IPS DF 19.7 (cell line): Measurements from ENCODE around the gene LRFN4.

ENCODE experiments used
- DNase-seq: peaks from one replicate; pipeline ENCODE4 v3.0.0-alpha.2; 2013; ENCODE audit warnings: low read depth, low spot score

The LRFN4 gene

DNA sequence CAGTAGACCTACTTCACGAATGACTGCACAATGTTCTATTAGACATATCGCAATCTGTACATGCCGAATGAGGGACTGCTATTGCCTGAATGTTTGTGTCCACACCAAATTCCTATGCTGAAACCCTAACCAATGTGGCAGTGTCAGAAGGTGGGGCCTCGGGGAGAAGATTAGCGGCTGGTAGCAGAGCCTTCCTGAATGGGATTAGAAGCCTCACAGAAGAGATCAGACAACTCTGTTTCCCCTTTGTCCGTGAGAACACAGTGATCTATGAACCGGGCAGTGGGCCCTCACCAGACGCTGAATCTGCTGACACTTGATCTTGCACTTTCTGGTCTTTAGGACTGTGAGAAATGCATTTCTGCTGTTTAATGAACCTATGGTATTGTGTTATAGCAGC, 33.1 kb downstream of the LRFN4 start:
- no peak for DNase-seq

DNA sequence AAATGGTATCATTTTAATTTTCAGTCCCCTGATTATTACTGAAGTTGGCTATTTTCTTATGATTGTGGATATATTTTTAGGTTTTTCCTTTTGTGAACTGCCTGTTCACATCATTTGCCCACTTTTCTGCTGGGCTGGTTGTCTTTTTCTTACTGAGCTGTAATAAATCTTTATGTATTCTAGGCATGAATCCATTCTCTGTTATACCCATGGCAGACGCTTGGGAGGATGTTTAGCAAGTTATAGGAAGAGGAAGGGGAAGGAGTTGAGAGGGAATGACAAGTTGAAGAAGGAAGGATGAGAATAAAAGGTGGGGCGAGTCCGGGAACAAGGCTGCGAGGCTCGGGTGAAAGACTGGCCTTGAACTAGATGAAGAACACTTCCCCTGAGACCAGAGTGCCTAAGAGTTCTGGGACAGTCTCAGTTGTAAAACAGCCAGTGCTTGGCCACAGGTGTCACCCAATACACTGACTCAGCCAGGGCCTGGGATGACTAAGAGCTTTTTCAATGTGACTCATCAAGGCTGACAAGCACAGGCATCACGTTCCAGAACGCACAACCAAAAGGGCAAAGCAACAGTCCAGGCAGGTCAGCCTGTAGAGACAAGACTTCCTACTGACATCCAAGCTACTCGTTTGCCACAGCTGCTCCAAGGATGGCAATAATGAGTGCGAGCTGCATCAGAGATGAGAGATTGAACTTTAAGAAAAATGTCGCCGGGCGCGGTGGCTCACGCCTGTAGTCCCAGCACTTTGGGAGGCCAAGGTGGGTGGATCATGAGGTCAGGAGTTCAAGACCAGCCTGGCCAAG, 35.2 kb downstream of the LRFN4 start:
- no peak for DNase-seq

DNA sequence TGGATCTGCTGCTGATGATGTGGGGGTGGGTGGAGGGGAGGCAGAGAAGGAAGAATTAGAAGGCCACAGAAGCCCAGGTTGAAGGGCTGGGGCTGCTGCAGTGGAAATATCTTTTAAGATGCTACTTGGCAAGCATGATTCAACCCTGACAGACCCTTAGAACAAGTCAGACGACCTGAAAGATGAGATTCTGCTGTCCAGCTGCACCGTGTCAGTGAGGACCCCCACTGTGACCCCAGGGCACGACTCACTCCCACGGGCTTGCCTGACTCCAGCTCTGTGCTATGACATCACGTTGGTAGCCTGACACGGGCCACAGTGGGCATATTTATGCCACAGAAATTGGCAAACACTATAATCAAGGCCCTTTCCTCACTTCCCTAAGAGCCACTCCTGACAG, 36.0 kb downstream of the LRFN4 start:
- no peak for DNase-seq

DNA sequence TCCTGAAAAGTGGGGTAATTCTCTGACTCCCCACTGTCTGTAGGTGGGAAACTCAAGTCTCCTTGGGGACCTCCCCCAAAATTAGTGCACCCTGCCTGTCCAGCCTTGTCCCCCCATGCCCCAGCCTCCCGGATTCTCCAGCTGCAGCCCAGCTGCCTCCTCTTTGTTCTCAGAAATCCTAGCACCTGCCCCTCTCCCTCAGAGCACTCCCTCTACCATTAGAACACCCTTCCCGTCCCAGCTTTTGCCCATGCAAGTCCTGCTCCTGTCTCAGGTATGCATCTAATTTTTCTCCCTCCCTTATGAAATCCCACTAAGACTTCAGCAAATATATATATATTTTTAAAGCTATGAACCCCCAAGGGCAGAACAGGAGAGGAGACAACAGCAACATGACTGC, 37.3 kb downstream of the LRFN4 start:
- DNase-seq, result no peak

DNA sequence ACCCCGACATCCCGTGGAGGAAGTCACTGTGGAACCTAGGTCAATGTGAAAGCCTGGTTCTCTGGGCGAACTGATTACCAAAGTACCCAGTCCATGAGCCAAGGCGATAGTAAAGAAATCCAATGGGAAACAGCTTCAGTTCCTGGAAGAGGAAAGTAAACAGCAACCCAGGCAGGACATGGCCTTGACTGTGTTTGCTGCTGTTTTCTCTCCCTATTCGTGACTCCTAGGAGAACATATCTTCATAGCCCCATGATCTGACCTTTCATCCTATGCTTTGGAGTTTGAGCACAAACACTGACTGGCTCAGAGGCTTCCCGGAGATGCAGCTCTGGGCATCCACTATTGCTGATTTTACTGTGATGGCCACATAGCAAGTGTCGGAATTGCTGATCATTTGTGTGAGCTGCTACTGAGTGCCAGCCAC, 45.1 kb downstream of the LRFN4 start:
- no peak for DNase-seq

DNA sequence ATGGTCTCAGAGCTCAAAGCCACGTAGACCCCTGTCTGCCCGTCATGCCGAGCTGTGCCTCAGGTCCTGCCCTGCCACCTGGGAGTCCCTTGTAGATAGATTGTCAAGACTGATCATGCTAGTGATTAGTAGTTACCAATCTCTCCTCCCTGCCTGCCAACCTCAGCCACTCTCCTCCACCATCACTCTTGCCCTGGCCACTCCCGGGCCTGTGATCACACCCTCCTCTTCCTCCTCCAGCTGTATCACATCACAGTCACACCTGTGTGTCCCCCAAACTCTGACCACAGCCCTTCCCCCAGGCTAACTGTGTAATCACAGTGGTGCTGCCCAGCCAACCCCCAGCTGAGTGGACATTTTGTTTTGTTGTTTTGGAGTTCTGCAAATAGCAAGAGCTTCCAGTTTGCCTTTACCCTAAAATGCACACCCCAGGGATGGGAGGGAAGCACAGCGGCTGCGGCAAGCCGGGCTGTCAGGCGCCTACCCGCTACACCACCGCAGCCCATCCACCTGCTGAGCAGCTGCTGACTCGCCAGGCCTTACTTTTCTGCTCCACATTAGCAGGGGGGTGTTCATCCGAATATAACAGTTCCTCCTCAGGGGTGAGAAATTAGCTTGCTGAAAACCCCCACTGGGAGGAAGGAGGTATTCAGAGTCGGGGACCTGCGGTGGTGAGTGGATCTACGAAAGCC, 45.8 kb downstream of the LRFN4 start:
- no peak for DNase-seq

DNA sequence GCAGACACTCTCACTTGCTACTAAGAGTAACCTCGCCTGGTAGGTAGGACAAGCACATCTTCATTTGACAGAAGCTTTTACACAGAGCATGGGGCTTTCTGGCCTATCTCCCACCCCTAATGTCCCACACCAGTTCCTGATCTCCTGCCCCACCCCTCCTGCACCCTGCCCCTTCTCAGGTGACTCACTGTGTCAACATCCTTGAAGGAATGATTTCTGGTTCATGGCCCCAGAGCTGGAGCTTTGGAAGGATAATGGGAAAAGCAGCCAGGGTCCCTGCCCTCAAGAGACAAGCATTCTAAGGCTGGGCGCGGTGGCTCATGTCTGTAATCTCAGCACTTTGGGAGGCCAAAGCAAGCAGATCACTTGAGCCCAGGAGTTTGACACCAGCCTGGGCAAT, 47.2 kb downstream of the LRFN4 start:
- no peak for DNase-seq

DNA sequence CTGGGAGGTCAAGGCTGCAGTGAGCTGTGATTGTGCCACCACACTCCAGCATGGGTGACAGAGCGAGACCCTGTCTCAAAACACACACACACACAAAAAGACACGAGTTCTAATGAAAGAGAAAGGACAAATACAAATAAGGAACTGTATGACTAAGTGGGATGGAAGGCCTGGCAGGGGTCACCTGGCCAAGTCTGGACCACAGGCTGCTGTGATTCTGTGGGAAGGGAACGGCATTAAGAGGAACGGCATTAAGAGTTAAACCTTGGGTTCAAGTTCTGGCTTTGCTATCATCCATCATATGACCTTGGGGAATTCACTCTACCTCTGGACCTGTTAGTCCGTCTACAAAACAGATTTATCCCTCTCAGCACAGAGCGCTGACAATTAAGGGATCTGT, 47.7 kb downstream of the LRFN4 start:
- no peak for DNase-seq

DNA sequence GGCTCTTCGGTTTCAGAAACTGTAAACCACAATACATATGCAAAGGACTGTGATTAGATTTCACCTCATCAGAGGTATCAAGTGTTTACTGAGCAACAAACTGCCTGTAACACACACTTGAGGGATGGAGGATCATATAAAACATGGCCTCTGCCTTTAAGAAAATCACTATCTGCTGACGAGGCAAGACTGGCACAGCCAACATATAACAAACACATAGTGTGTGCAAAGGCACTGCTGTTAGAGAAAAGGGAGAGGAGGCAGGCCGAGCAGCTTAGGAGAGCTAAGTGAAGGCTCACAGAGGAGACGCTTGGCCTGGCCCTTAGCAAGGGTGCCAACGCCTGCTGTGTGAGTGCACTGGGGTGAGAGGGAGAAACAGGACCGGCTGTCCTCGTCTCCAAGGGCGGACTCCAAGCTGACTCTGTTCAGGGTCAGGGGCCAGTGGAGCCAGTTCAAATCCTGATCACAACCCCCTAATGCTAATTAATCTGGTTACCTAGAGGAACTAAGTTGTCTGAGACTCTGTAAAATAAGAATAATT, 48.2 kb downstream of the LRFN4 start:
- DNase-seq, result no peak

DNA sequence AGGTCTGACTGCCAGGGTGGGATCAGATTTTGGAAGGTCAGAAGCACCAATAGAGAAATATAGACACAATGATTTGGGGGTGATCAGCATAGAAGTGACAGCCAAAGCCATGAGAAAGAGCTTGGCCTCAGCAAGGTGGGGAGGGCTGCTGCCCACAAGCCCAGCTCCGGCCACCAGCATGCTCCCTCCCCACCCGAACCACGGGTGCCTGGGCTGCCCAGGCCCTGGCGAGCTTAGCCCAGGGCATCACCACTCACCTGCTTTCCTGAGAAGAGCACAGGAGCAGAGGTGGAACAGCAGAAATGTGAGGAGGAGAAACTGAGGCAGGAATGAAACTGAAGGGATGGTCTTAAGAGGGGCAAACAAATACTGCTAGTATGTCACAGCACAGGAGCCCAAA, 48.8 kb downstream of the LRFN4 start:
- no peak for DNase-seq

DNA sequence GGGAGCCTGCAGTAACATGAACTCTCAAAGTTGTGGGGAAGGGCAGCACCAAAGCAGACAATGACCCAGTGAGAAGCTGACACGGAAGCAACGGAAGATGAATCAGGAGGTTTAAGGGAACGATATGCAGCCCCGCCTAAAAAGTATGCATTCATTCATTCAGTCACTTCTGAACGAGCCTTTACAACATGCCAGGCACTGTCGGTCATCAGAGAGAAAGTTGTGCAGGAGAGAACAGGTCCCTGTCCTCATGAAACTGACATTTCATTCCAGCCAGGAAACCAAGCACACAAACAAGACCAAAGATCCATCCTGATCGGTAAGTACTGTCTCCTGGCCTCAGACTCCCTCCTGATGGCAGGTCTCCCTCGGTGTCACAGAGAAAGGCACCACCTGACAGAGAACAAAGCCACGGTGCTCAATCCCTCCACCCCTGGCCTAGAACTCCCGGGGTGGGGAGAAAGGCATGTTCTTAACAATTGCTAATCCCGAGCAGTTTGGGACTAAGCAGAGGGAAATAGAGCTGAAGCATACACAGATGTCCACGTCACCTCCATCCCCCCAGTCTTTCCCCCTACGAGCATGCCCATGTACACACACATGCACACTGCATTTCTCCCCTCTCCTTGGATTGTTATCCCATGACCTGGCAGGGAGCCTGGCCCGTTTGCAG, 49.3 kb downstream of the LRFN4 start:
- no peak for DNase-seq

DNA sequence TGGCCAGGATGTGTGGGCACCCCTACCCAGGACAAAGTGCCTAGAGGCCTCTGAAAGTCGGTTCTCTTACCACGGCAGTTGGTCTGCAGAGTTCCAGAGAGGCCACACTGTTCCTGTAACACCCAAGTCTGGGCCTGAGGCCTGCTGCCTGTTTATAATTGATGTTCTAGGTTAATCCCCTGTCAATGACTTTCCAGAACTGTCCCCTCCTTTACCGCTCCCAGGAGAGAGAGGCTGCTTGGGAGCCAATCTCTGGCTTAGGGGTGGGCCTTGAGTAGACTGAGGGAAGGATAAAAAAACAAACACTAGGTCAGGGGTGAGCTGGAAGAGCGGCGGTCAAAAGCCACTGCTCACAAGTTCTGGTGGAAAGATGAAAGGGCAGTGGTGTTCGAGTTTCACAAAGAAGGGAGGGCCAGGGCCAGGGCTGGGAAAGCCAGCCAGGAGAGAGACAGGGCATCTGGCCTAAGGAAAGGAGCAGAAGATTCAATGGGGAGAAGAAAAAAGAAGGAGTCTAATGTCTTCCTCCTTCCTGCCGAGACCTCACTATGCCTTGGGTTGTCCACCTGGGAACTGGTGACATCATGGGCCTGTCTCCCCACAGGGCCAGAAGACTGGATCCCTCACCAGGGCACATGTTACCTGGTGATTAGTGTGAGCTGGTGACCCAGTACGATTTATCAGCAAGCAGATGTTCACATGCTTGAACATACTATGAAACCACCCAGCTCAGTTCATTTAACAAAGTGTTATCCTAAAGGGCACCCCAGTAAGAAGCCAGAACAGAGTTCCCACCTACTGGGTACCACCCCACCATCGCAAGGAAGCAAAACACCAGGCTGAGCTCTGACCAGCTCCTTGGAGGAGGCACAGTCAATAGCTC, 51.1 kb downstream of the LRFN4 start:
- DNase-seq, result no peak

DNA sequence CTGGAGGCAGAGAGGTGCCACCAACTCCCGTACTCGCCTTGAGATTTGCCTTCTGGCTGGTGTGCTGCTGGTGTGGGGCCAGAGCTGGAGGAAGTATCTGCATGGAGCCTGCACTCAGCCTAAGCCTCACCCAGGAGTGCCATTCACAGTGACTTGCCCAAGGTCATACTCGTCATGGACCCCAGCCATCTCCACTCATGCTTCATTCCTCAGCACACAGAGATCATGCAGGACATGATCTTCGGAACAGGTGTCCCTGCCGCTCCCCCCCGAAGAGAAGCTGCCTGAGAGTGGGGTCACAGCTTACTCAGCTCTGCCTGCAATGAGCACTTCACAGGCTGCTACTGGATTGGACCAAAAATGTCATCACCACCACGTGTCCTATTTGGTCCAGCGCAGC, 52.3 kb downstream of the LRFN4 start:
- DNase-seq, result no peak

DNA sequence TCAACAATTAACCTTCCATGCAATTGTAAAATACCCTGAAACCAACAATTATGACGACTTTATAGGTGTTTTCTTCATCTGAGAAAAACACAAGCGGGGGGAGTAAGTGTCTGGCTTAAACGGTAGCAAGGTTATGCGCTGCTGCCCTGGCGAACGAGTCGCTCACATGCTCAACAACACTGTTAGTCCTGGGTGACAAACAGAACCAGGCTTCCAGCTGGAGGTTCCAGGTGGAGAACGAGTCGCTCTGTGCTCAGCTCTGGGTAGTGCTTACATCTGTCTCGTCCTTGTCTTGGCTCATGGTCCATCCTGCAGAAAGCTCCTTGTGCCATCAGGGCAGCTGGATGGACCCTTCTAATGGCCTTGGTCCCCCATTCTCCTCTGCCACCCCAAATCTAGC, 53.2 kb downstream of the LRFN4 start:
- no peak for DNase-seq
